K562 (cell line): ENCODE data around the gene ELL3. TPM values are rescaled to one million over a fixed set of nuclear protein-coding genes. Genes with fewer than 3 reads are reported as not detected.

ENCODE experiments used
- ATAC-seq: fragments of 200-7000 bp; cut with Tn5 transposase; 3 replicates; pipeline ENCODE4 v1.9.1; 2020; ENCODE audit warnings: moderate library complexity
- BruUV-seq: library from RNA; stranded (reverse); fragments of 400-500 nt; replicated peaks from 2 replicates; lab custom pipeline; 2021; lab: Mats Ljungman, UMichigan
- CTCF ChIA-PET: fragments of 300-600 bp; formaldehyde crosslinking; extraction: SDS; loops from one replicate; lab custom pipeline; 2021; ENCODE audit warnings: low intra/inter-chr PET ratio; lab: Yijun Ruan, JAX
- POLR2A ChIA-PET: fragments of 300-600, 350-650 bp; sonication (Branson Sonifier 250); formaldehyde crosslinking; extraction: SDS; loops from one replicate; lab custom pipeline; 2021; ENCODE audit warnings: antibody characterized with exemption, inconsistent platforms; lab: Yijun Ruan, JAX
- DNase-seq, 4 experiments: peaks; one replicate each; pipeline versions ENCODE4 v3.0.0 to v3.0.0-alpha.2; 2011 to 2018; ENCODE audit warnings: low spot score in 3 of 4, mixed read lengths in 3 of 4; ENCODE audit errors: extremely low read depth in 1 of 4
- FAIRE-seq: peaks from 2 replicates; lab custom pipeline; 2011; peaks lifted over from hg19 to GRCh38; lab: Jason Lieb, UNC
- H2AFZ ChIP-seq: 2 replicates; pipeline ENCODE4 v1.6.0; 2011; ENCODE audit warnings: low read depth, low read length, control low read depth, inconsistent platforms
- H3K27ac ChIP-seq: fragments of 200-600 bp; 3 replicates; pipeline ENCODE4 v1.8.0; 2011; ENCODE audit warnings: low read depth, mild to moderate bottlenecking, control low read depth, inconsistent platforms, low read length, moderate library complexity, mixed read lengths; ENCODE audit errors: extremely low read depth
- H3K27me3 ChIP-seq, 2 experiments: fragments of 300-600 bp in 1 of 2; 2 replicates in 1 of 2; 3 replicates in 1 of 2; pipeline versions ENCODE4 v1.6.0 to v1.8.0; 2011; ENCODE audit warnings: inconsistent platforms in 2 of 2, low read length in 2 of 2, mild to moderate bottlenecking in 1 of 2, mixed read lengths in 1 of 2, moderate library complexity in 1 of 2; ENCODE audit not compliant: control insufficient read depth in 2 of 2, insufficient read depth in 2 of 2
- H3K36me3 ChIP-seq: fragments of 300-600 bp; 3 replicates; pipeline ENCODE4 v1.8.0; 2011; ENCODE audit warnings: mild to moderate bottlenecking, low read length, inconsistent platforms; ENCODE audit not compliant: control insufficient read depth, insufficient read depth
- H3K4me1 ChIP-seq, 2 experiments: fragments of 200-600 bp in 1 of 2; replicated peaks in 1 of 2; 2 replicates in 1 of 2; 3 replicates in 1 of 2; pipeline versions ENCODE4 v1.5.1 to v1.8.0; 2011; ENCODE audit warnings: inconsistent platforms in 2 of 2, low read length in 2 of 2, mild to moderate bottlenecking in 1 of 2, mixed read lengths in 1 of 2, moderate library complexity in 1 of 2; ENCODE audit not compliant: control insufficient read depth in 2 of 2, insufficient read depth in 2 of 2
- H3K4me2 ChIP-seq: 2 replicates; pipeline ENCODE4 v1.6.1; 2011; ENCODE audit warnings: low read length, control low read depth, inconsistent platforms, mixed read lengths; ENCODE audit not compliant: insufficient read depth
- H3K4me3 ChIP-seq: fragments of 200-600 bp; sonication (generic), shearing (Covaris generic); 2 replicates; pipeline ENCODE4 v1.5.1; 2016; ENCODE audit warnings: control low read depth, inconsistent platforms
- H3K79me2 ChIP-seq: fragments of 200-600 bp; 3 replicates; pipeline ENCODE4 v1.8.0; 2011; ENCODE audit warnings: low read length, inconsistent platforms; ENCODE audit not compliant: control insufficient read depth, insufficient read depth
- H3K9ac ChIP-seq, 2 experiments: 2 replicates each; pipeline versions ENCODE4 v1.6.0 to v1.6.1; 2011; ENCODE audit warnings: low read depth in 2 of 2, low read length in 2 of 2, control low read depth in 1 of 2, inconsistent platforms in 1 of 2, mild to moderate bottlenecking in 1 of 2, mixed read lengths in 1 of 2; ENCODE audit not compliant: insufficient read depth in 1 of 2
- H3K9me1 ChIP-seq: one replicate; pipeline ENCODE4 v1.6.0; 2011; ENCODE audit warnings: inconsistent platforms, mild to moderate bottlenecking, low read length, moderate library complexity; ENCODE audit not compliant: control insufficient read depth, insufficient read depth
- H3K9me3 ChIP-seq: replicated peaks from 2 replicates; pipeline ENCODE4 v1.5.1; 2011; ENCODE audit warnings: low read depth, low read length, inconsistent platforms; ENCODE audit not compliant: control insufficient read depth, insufficient read depth
- H4K20me1 ChIP-seq: replicated peaks from 2 replicates; pipeline ENCODE4 v1.6.1; 2011; ENCODE audit warnings: low read length, inconsistent platforms, mixed read lengths; ENCODE audit not compliant: control insufficient read depth, insufficient read depth
- BCLAF1 ChIP-seq, 2 experiments: fragments of 450-650 bp in 1 of 2; IDR thresholded peaks; 2 replicates each; pipeline ENCODE4 v1.6.1; 2011 to 2017; ENCODE audit warnings: low read depth in 2 of 2, antibody characterized with exemption in 1 of 2, borderline replicate concordance in 1 of 2, low read length in 1 of 2, mild to moderate bottlenecking in 1 of 2, mixed read lengths in 1 of 2; ENCODE audit not compliant: control insufficient read depth in 1 of 2
- E2F6 ChIP-seq, 2 experiments: IDR thresholded peaks; 2 replicates each; pipeline ENCODE4 v1.6.1; 2011; ENCODE audit warnings: borderline replicate concordance in 1 of 2, control low read depth in 1 of 2, low read depth in 1 of 2, low read length in 1 of 2, mild to moderate bottlenecking in 1 of 2, mixed read lengths in 1 of 2, moderate library complexity in 1 of 2; ENCODE audit not compliant: insufficient read depth in 1 of 2, insufficient read length in 1 of 2, poor library complexity in 1 of 2, severe bottlenecking in 1 of 2; ENCODE audit errors: extremely low read depth in 1 of 2
- FOXK2 ChIP-seq, 2 experiments: fragments of 450-650 bp; IDR thresholded peaks in 1 of 2; conservative IDR thresholded peaks in 1 of 2; 2 replicates each; pipeline ENCODE4 v1.6.1; 2016; ENCODE audit warnings: low read depth in 2 of 2, mild to moderate bottlenecking in 1 of 2
- KDM1A ChIP-seq, 2 experiments: fragments of 450-650 bp; IDR thresholded peaks; 2 replicates each; pipeline ENCODE4 v1.6.1; 2016; ENCODE audit warnings: mild to moderate bottlenecking in 2 of 2
- KDM5B ChIP-seq: fragments of 200-600 bp; sonication (generic); IDR thresholded peaks from 2 replicates; pipeline ENCODE4 v1.6.1; 2012; ENCODE audit warnings: low read depth, mild to moderate bottlenecking, moderate library complexity, low read length, control low read depth, inconsistent platforms; ENCODE audit not compliant: insufficient replicate concordance
- KLF16 ChIP-seq: IDR thresholded peaks from 2 replicates; pipeline ENCODE4 v1.6.1; 2016; ENCODE audit warnings: antibody characterized with exemption
- MAZ ChIP-seq, 2 experiments: fragments of 450-650 bp in 1 of 2; sonication (generic) in 1 of 2; formaldehyde crosslinking; IDR thresholded peaks in 1 of 2; conservative IDR thresholded peaks in 1 of 2; 2 replicates each; pipeline versions ENCODE4 v1.4.0 to v1.5.0; 2020; ENCODE audit warnings: mild to moderate bottlenecking in 1 of 2, missing genetic modification reagents in 1 of 2
- MCM7 ChIP-seq, 2 experiments: fragments of 450-650 bp; IDR thresholded peaks; 2 replicates each; pipeline ENCODE4 v1.6.1; 2016 to 2018
- NBN ChIP-seq: fragments of 450-650 bp; IDR thresholded peaks from 2 replicates; pipeline ENCODE4 v1.6.1; 2016; ENCODE audit warnings: low read depth, mild to moderate bottlenecking
- NFYB ChIP-seq: IDR thresholded peaks from 2 replicates; pipeline ENCODE4 v1.6.1; 2011; ENCODE audit warnings: mild to moderate bottlenecking, moderate library complexity; ENCODE audit not compliant: insufficient read length; ENCODE audit errors: extremely low read depth
- NR4A1 ChIP-seq, 2 experiments: fragments of 250-450 bp in 1 of 2; fragments of 450-650 bp in 1 of 2; sonication (Bioruptor Pico) in 1 of 2; IDR thresholded peaks; 2 replicates each; pipeline versions ENCODE4 v1.4.0 to v1.6.1; 2016 to 2020; ENCODE audit warnings: mild to moderate bottlenecking in 2 of 2, missing compliant biosample characterization in 1 of 2, missing genetic modification characterization in 1 of 2, moderate library complexity in 1 of 2
- PHB2 ChIP-seq: fragments of 450-650 bp; IDR thresholded peaks from 2 replicates; pipeline ENCODE4 v1.6.1; 2017; ENCODE audit warnings: low read depth
- RBM25 ChIP-seq: fragments of 200-400 bp; formaldehyde crosslinking; IDR thresholded peaks from 2 replicates; pipeline ENCODE4 v1.6.1; 2018; ENCODE audit warnings: low read length, low read depth, moderate library complexity; ENCODE audit not compliant: severe bottlenecking
- SOX6 ChIP-seq: fragments of 450-650 bp; IDR thresholded peaks from 2 replicates; pipeline ENCODE4 v1.6.1; 2014; ENCODE audit warnings: mild to moderate bottlenecking
- THRAP3 ChIP-seq: fragments of 450-650 bp; IDR thresholded peaks from 2 replicates; pipeline ENCODE4 v1.6.1; 2016; ENCODE audit warnings: mild to moderate bottlenecking, inconsistent platforms, borderline replicate concordance
- ZNF121 ChIP-seq: sonication (generic); formaldehyde crosslinking; conservative IDR thresholded peaks from 2 replicates; pipeline ENCODE4 v1.8.0; 2022; ENCODE audit warnings: missing genetic modification reagents
- WGBS: fragments of 100-300 bp; shearing (Covaris generic); methylation state at CpG from one replicate; pipeline ENCODE4 v1.1.6; 2016; ENCODE audit warnings: low coverage, mixed read lengths; ENCODE audit not compliant: insufficient coverage; ENCODE audit errors: missing lambda C conversion rate; 5-methylcytosine and 5-hydroxymethylcytosine counted together
- in situ Hi-C: fragments of 300-500 bp; cut with MboI; formaldehyde crosslinking; loops from 4 replicates; pipeline ENCODE4 v1.15.0; 2018; ENCODE audit warnings: inconsistent platforms, mixed read lengths
- intact Hi-C: fragments of 100-400 bp; cut with micrococcal nuclease; formaldehyde crosslinking; loops from 2 replicates; pipeline ENCODE4 v1.14.2; 2022
- polyA plus RNA-seq, 8 experiments: library from polyadenylated mRNA; depleted of rRNA in 4 of 8; stranded (reverse) in 5 of 8; unstranded in 3 of 8; fragments of >200 nt; fragmentation: Nextera tagmentation in 2 of 8; fragmentation: Illumina TruSeq in 1 of 8; extraction: Ambion mirVana in 2 of 8; extraction: Trizol in 1 of 8; gene quantifications; 2 replicates each; pipeline versions ENCODE4 v1.2.1 to v1.2.3, GENCODE V29; 2011 to 2014; ENCODE audit warnings: inconsistent platforms in 1 of 8, missing spikeins in 1 of 8
- total RNA-seq, 7 experiments: library from RNA; depleted of rRNA in 6 of 7; stranded (reverse); fragments of >200 nt in 6 of 7; fragmentation: Illumina TruSeq in 2 of 7; extraction: Trizol in 2 of 7; gene quantifications; 2 replicates each; pipeline versions ENCODE4 v1.2.1 to v1.2.3, GENCODE V29; 2011 to 2021; ENCODE audit warnings: low replicate concordance in 1 of 7

ELL3 gene
- total and polyA plus RNA-seq, 9 of the 15 experiments (the other 6 are each of a cell fraction or from before 2014, with no cell fraction given), result 0.80 to 5.2 (median 2.6) TPM

GRCh38 chr15:43776718-43777266 lies at the start of gene ELL3 (continued):
- TF ChIP-seq NBN (no peak), PHB2 (no peak), MAZ (CRISPR knock-in tag; conservative IDR thresholded peaks at IDR 0.05 in 1 of 2, IDR thresholded peaks at IDR 0.05 in 1 of 2) (0 out of 4 replicates have a peak, but pooled peaks of 1 of the 2 experiments have one; percentile 27), FOXK2 (conservative IDR thresholded peaks at IDR 0.05 in 1 of 2, IDR thresholded peaks at IDR 0.05 in 1 of 2; ENCODE audit: low read depth in 2 of 2) (no peak), NFYB (no peak)

- H3K9me3 ChIP-seq, result no peaks in the 10 kb centered on the region
- peak overlapping the region; percentile 88 for H3K27ac ChIP-seq
- peak overlapping the region in 1 of 2 experiments; percentile 84; a peak in 2 of 4 replicates for H3K9ac ChIP-seq
- CTCF ChIA-PET, result no interaction called here
- WGBS, result 85% methylated on average over 11 of the region's 11 CpGs
- in situ Hi-C loops, result no loop called here
- no peaks in the 10 kb centered on the region for H4K20me1 ChIP-seq
- H3K79me2 ChIP-seq, result peaks cover 81% of the 10 kb centered on the region
- ATAC-seq (no peak), FAIRE-seq (peak; percentile 6), DNase-seq (peak in 1 of 4 experiments; percentile 20)
- intact Hi-C loops, result no loop called here
- no peaks in the 10 kb centered on the region for H3K9me1 ChIP-seq
- peaks cover 17 to 24% of the 10 kb centered on the region in 2 experiments; a peak in 4 of 5 replicates for H3K4me1 ChIP-seq
- H3K4me2 ChIP-seq, result peak overlapping the region; percentile 30
- no peaks in the 10 kb centered on the region for H3K27me3 ChIP-seq
- BruUV-seq, result no TSS peak
- POLR2A ChIA-PET, result interaction anchor here (2.6 kb wide), 1 partner anchor 11 kb away, joined by 12 read pairs; no protein-coding TSS in a partner anchor
- H2AFZ ChIP-seq, result peak overlapping the region; percentile 81
- peaks cover 25% of the 10 kb centered on the region; the same call in 2 of the 3 replicates for H3K36me3 ChIP-seq
- H3K4me3 ChIP-seq, result no peak overlapping the region
- no peak for TF ChIP-seq KLF16
- TF ChIP-seq SOX6, result no peak
- no peak for TF ChIP-seq BCLAF1 (IDR thresholded peaks at IDR 0.05; ENCODE audit: borderline replicate concordance in 1 of 2, control insufficient read depth in 1 of 2, low read depth in 2 of 2, low read length in 1 of 2)
- peak; percentile 29 for TF ChIP-seq RBM25
- TF ChIP-seq MCM7 (IDR thresholded peaks at IDR 0.05), result no peak
- peak; percentile 22 to 62; a peak in 1 of 4 replicates for TF ChIP-seq KDM1A (IDR thresholded peaks at IDR 0.05)
- TF ChIP-seq NR4A1 (CRISPR knock-in tag; IDR thresholded peaks at IDR 0.05), result no peak
- TF ChIP-seq NR4A1 (tag; IDR thresholded peaks at IDR 0.05), result peak; percentile 32; the same call in 1 of the 2 replicates
- TF ChIP-seq KDM5B, result peak; percentile 32
- 0 out of 2 replicates have a peak, but pooled peaks have one; percentile 63 for TF ChIP-seq THRAP3
- no peak for TF ChIP-seq E2F6 (IDR thresholded peaks at IDR 0.05; ENCODE audit: borderline replicate concordance in 1 of 2, extremely low read depth in 1 of 2, insufficient read depth in 1 of 2, insufficient read length in 1 of 2, low read depth in 1 of 2, low read length in 1 of 2, poor library complexity in 1 of 2, severe bottlenecking in 1 of 2)
- peak; percentile 97 for TF ChIP-seq ZNF121 (CRISPR knock-in tag)
Measured at GRCh38 chr15:43826029-43826507, 49.3 kb upstream of the ELL3 start.
